ENCODE measurements around the gene SESN3. TPM values are rescaled to one million over a fixed set of nuclear protein-coding genes. Genes with fewer than 3 reads are reported as not detected.

Gene SESN3
- total RNA-seq, 4 donors from 2014 or later: 12.4 to 37.3 (median 25.5) TPM

DNA sequence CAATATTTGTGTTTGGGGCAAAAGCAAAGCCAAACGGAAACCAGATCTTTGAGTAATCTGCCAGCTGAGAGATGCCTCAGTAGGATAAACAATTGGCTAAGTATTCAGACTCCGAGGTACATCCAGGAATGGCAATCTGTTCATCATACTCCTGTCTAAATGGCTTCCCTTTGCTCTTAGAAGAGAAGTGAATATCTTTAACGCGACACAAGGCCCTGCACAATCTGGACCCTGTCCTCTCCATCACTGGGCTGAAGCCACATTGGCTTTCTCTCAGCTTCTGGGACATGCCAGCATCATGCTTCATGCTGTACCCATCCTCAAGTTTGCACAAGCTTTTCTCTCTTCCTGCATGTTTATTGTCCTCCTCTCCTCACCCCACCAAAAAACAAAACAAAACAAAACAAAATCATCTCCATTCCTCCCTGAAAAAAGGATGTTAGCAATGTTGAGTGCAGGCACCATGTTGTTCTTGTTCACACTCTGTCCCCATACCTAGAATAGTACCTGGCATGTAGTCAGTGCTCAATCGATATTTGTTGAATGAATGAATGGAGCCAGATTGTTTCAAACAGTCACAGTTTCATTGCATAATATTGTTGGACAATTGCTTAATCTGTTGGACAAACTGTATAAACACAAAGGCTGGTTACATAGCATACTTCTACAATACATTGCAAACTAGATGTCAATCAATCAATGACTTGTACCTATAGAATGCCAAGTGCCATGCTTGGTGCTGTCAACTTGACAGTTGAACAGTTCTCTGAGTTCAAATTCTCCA lies 38.2 kb upstream of the SESN3 start:
- intact Hi-C loops (cut with DNase I; ENCODE audit: low total_unique reads): no loop called here
- TF ChIP-seq, protein P1, sequence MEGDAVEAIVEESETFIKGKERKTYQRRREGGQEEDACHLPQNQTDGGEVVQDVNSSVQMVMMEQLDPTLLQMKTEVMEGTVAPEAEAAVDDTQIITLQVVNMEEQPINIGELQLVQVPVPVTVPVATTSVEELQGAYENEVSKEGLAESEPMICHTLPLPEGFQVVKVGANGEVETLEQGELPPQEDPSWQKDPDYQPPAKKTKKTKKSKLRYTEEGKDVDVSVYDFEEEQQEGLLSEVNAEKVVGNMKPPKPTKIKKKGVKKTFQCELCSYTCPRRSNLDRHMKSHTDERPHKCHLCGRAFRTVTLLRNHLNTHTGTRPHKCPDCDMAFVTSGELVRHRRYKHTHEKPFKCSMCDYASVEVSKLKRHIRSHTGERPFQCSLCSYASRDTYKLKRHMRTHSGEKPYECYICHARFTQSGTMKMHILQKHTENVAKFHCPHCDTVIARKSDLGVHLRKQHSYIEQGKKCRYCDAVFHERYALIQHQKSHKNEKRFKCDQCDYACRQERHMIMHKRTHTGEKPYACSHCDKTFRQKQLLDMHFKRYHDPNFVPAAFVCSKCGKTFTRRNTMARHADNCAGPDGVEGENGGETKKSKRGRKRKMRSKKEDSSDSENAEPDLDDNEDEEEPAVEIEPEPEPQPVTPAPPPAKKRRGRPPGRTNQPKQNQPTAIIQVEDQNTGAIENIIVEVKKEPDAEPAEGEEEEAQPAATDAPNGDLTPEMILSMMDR (IDR thresholded peaks at IDR 0.05): no peak
- TF ChIP-seq POLR2A (IDR thresholded peaks at IDR 0.05): no peak

DNA sequence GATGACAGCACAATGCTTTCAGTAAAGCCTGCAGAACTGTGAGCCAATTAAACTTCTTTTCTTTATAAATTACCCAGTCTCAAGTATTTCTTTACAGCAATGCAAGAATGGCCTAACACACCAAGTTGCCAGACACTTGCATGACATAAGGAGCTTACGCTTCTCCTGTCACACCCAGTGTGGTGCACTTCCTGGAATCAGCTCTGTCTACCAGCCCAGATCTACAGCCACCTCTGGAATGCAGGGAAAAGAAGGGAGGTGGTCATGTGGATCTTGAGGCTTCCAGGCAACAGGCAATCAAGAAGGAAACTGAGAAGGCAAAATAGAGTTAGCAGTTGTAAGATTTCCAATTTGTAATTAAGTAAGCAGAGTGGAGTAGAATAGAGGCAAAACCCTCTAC lies 37.4 kb upstream of the SESN3 start:
- intact Hi-C loops (cut with DNase I; ENCODE audit: low total_unique reads): no loop called here
- TF ChIP-seq, protein P1 (IDR thresholded peaks at IDR 0.05): no peak
- no peak for TF ChIP-seq POLR2A (IDR thresholded peaks at IDR 0.05)
- no peak for DNase-seq (ENCODE audit: low spot score in 2 of 2)
- no peak overlapping the region for H3K4me3 ChIP-seq (ENCODE audit: low read depth, poor library complexity, severe bottlenecking)
- WGBS, 2 donors: 69 to 75% methylated on average over 1 of the region's 1 CpG

More for the DNA sequence above, 38.2 kb upstream of the SESN3 start:
- 79 to 84% methylated on average over 5 of the region's 5 CpGs for WGBS, 2 donors
- H3K4me3 ChIP-seq (ENCODE audit: low read depth, poor library complexity, severe bottlenecking): no peak overlapping the region
- no peak for DNase-seq (ENCODE audit: low spot score in 2 of 2)

DNA sequence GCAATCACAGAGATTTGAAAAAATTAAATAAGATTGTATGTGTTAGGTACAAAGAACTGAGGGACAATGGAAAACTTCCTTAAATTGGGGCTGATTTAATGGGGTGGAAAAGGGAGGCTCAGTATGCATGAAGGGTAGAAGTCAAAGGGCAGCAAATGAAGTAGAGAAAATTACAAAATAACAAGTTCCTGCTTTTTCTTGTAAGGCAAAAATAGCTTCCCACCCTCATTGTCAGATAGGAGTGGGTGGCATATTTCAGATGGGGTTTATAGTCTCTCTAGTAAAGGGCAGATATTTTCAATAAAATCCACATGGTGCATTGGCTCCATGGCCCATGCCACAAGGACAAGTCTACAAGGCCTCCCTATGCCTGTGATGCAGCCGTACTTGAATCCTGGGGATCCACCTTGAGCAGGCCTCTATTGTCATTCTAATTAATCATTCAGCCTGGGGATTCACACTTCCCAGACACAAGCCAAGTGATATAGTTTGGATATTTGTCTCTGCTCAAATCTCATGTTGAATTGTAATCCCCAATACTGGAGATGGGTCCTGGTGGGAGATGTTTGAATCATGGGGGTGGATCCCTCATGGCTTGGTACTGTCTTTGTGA lies 36.7 kb upstream of the SESN3 start:
- intact Hi-C loops (cut with DNase I; ENCODE audit: low total_unique reads): no loop called here
- H3K4me3 ChIP-seq (ENCODE audit: low read depth, poor library complexity, severe bottlenecking): no peak overlapping the region
- no peak for TF ChIP-seq POLR2A (IDR thresholded peaks at IDR 0.05)
- TF ChIP-seq, protein P1 (IDR thresholded peaks at IDR 0.05): no peak
- 0 to 100% methylated on average over 1 of the region's 1 CpG for WGBS, 2 donors
- DNase-seq (ENCODE audit: low spot score in 2 of 2): no peak

DNA sequence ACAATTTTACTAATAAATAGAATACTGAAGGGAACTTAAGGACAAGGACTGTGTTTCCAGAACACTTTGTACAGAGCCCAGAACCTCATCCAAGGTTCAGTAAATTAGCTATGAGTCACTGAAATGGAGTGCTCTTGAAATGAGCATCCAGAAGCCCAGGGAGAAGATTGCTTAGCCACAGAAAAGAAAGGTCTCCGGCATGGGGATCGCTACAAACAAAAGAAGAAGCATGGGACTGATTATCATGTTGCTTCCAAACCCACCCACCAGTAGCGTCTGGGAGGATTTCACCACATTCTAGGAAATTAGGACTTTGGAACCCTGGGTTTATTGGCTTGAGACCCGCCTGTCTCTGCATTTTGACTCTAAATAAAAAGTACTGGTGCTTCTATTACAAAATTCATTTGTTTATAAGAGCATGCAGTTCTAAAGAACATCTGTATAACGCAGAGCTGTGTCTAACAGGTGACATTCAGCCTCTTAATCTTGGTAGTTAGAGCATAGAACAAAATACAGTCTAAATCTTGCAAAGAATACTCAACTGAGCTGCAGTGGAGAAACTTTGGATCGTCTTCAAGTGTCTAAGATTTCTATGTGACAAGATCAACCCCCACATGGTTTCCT lies 35.9 kb upstream of the SESN3 start:
- TF ChIP-seq, protein P1 (IDR thresholded peaks at IDR 0.05): no peak
- no peak for TF ChIP-seq POLR2A (IDR thresholded peaks at IDR 0.05)
- peak in 1 of 2 donors; percentile 64 for DNase-seq (ENCODE audit: low spot score in 2 of 2)
- H3K4me3 ChIP-seq (ENCODE audit: low read depth, poor library complexity, severe bottlenecking): no peak overlapping the region
- intact Hi-C loops (cut with DNase I; ENCODE audit: low total_unique reads): no loop called here
- 67 to 75% methylated on average over 6 of the region's 6 CpGs for WGBS, 2 donors

DNA sequence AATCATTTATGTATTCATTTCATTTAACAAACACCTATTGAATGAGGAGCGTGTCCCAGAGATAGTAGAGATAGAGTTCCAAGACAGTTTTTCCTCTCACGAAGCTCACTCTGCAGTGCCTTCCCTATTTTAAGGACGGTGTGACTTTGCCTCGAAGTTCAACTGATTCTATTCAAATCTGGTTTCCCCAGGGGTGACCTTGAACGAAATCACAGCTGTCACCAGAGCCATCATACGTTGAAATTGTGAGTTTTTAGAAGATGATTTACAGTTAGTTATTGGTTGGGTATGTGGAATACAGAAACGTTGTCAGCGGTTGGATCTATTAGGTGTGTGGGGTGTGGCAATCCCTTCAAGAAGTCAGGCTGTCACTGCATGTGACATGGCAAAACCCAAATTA lies 33.9 kb upstream of the SESN3 start:
- H3K4me3 ChIP-seq (ENCODE audit: low read depth, poor library complexity, severe bottlenecking): no peak overlapping the region
- WGBS, 2 donors: 77 to 89% methylated on average over 8 of the region's 8 CpGs
- no peak for DNase-seq (ENCODE audit: low spot score in 2 of 2)
- no peak for TF ChIP-seq POLR2A (IDR thresholded peaks at IDR 0.05)
- TF ChIP-seq, protein P1 (IDR thresholded peaks at IDR 0.05): no peak
- intact Hi-C loops (cut with DNase I; ENCODE audit: low total_unique reads): no loop called here
